HK-2 (cell line): Measurements from ENCODE around the gene IL36G.

ENCODE experiments used
- DNase-seq: peaks from one replicate; pipeline ENCODE4 v3.0.0-alpha.2; 2018; ENCODE audit not compliant: unreplicated experiment

The IL36G gene

GRCh38 chr2:113018509-113018908, 40.7 kb downstream of the IL36G start:
- no peak for DNase-seq

GRCh38 chr2:113021312-113021711, 43.5 kb downstream of the IL36G start:
- DNase-seq = no peak

- no peak for DNase-seq
Observed at GRCh38 chr2:113024764-113025163, 47.0 kb downstream of the IL36G start.

GRCh38 chr2:113025737-113026136, 47.9 kb downstream of the IL36G start:
- no peak for DNase-seq

GRCh38 chr2:113027691-113028090, 49.9 kb downstream of the IL36G start:
- DNase-seq = no peak

- no peak for DNase-seq
Observed at GRCh38 chr2:113028112-113028511, 50.3 kb downstream of the IL36G start.

- DNase-seq = no peak
Observed at GRCh38 chr2:113032737-113033136, 54.9 kb downstream of the IL36G start.

GRCh38 chr2:113034016-113034415, 56.2 kb downstream of the IL36G start:
- DNase-seq = no peak
